ENCODE measurements around the gene LIPT2.

Gene LIPT2

GRCh38 chr11:74494916-74495315 is 1.4 kb upstream of the LIPT2 start:
- no peak for DNase-seq

GRCh38 chr11:74493791-74494630 is 487 bp upstream of the LIPT2 start:
- no peak for DNase-seq

- no peak for DNase-seq
Measured at GRCh38 chr11:74492084-74492483, 1.4 kb downstream of the LIPT2 start.

- DNase-seq, result no peak
Measured at GRCh38 chr11:74490941-74491340, 2.6 kb downstream of the LIPT2 start.

GRCh38 chr11:74487875-74488274 is 5.6 kb downstream of the LIPT2 start:
- DNase-seq, result no peak

GRCh38 chr11:74485868-74486267 is 7.7 kb downstream of the LIPT2 start:
- no peak for DNase-seq

GRCh38 chr11:74480688-74481417 is 12.7 kb downstream of the LIPT2 start:
- no peak for DNase-seq

- no peak for DNase-seq
Measured at GRCh38 chr11:74479732-74480123, 13.8 kb downstream of the LIPT2 start.

GRCh38 chr11:74478877-74479731 is 14.4 kb downstream of the LIPT2 start:
- no peak for DNase-seq

GRCh38 chr11:74476536-74476935 is 17.0 kb downstream of the LIPT2 start:
- DNase-seq, result no peak

GRCh38 chr11:74474316-74474715 is 19.2 kb downstream of the LIPT2 start:
- no peak for DNase-seq

- DNase-seq, result no peak
Measured at GRCh38 chr11:74473382-74474173, 19.9 kb downstream of the LIPT2 start.

GRCh38 chr11:74471668-74472429 is 21.7 kb downstream of the LIPT2 start:
- no peak for DNase-seq

- no peak for DNase-seq
Measured at GRCh38 chr11:74471037-74471436, 22.5 kb downstream of the LIPT2 start.

GRCh38 chr11:74470526-74470925 is 23.0 kb downstream of the LIPT2 start:
- DNase-seq, result no peak

- no peak for DNase-seq
Measured at GRCh38 chr11:74468936-74469335, 24.6 kb downstream of the LIPT2 start.

- no peak for DNase-seq
Measured at GRCh38 chr11:74468521-74468920, 25.0 kb downstream of the LIPT2 start.

- no peak for DNase-seq
Measured at GRCh38 chr11:74468058-74468457, 25.5 kb downstream of the LIPT2 start.

- no peak for DNase-seq
Measured at GRCh38 chr11:74466916-74467885, 26.3 kb downstream of the LIPT2 start, which contains the start of gene KCNE3. Gene KCNE3, minus strand, starts transcription at chr11:74467549. Its CDS starts 9,986 bp downstream, at chr11:74457563.

GRCh38 chr11:74465291-74465708 is 28.2 kb downstream of the LIPT2 start:
- no peak for DNase-seq
